Measurements from ENCODE around the gene PPIL4.
"Not testable (repeated sequence)": the region's sequence is repeated elsewhere in the genome, so short reads cannot be mapped to it uniquely, and the experiment has no call there.

The PPIL4 gene

DNA sequence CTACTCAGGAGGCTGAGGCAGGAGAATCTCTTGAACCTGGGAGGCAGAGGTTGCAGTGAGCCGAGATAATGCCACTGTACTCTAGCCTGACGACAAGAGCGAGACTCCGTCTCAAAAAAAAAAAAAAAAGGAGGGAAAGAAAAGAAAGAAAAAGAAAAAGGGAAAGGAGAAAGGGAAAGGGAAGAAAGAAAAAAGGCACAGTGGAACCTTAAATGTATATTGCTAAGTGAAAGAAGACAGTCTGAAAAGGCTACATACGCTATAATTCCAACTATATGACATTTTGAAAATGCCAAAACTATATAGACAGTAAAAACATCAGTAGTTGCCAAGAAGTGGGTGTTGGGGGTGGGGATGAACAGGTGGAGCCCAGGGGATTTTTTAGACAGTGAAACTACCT is 16.2 kb downstream of the PPIL4 start:
- no peak for DNase-seq

DNA sequence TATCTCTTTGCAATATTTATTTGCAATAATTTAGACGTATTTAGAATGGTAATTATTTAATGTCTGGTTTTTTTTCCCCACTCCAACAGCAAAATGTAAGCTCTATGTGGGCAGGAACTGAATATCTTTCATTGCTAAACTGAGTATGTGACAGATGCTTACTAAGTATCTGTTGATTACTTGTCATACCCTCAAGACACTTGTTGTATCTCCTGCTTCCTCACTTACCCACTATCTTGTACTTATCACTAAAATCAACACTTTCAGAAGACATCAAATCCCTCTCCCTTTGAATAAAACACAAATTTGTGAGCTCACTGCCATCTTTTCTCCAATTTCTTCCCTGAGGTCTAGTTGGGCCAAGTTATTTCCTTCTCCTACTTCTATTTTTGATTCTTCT is 30.3 kb downstream of the PPIL4 start:
- no peak for DNase-seq

DNA sequence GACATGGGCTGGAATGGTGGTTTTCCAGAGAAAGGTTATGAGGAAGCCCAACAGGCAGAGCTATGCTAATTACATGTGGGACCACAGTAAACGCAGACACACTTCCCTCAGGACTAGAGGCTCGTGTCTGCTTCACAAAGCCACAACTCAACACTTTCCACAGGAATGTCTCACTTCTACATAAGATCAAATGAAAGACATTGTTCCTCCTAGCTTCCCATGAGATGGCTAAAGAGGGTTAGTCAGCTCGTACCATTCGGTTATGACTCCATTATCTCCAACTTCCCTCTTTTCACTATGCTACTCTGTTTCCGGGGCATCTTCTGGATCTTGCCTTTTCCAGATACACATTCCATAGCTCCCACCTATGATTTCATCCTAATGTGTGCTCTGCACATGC is 31.9 kb downstream of the PPIL4 start:
- DNase-seq: no peak

DNA sequence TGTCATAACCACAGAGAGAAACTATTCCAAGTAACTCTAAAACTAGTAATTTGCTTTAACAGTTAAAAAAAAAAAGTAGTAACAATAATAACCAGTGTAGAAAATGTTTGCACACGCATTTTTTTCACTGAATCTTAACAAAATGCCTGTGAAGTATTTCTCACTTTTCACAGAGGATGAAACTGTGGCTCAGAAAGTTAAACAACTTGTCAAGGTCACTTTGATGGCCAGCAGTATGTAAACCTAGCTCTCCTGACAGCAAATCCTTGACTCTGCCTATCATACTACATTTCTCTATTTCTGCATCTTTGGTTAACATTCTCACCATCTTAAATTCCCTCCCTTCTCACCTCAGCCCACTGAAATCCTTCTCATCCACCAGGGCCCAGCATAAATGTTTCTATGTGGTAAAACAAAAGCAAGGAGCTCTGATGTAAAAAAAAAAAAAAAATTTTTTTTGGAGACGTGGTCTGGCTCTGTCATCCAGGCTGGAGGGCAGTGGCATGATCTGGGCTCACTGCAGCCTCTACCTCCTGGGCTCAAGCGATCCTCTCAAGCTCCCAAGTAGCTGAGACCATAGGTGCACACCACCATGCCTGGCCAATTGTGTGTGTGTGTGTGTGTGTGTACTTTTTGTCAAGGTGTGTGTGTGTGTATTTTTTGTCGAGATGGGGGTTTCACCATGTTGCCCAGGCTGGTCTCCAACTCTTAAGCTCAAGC is 34.9 kb downstream of the PPIL4 start:
- no peak for DNase-seq

DNA sequence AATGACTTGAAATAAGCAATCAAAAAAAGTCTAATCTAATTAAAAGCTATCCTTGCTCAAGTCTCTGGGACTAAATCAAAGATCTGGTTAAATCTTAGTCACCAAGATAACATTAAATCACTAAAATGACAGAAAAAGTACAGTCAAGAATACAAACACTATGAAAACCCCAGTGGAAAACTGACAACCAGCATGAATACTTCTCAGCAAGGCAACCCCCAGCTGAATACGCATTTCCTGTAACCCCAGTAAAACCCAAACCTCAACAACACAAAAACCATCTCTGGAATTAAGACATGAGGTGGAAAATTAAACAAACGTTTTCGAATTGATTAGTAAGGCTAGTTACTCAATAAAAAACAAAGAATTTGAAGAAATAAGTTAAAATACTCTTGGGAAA is 37.4 kb downstream of the PPIL4 start:
- peak; percentile 58 to 89 for DNase-seq

DNA sequence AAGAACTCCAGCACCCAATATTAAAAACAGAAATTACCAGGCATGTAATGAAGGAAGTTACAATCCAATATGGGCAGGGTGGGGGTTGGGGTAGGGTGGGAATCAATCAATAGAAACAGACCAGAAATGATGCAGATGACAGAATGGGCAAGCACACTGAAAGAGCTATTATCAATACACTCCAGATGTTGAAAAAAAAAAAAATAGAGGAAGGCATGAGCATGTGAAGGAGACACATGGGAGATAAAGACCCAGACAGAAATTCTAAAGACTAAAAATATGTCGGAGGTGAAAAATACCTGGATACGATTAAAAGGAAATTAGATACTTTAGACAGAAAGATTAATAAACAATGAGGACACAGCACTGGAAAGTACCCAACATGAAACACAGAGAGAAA is 42.0 kb downstream of the PPIL4 start:
- no peak for DNase-seq

DNA sequence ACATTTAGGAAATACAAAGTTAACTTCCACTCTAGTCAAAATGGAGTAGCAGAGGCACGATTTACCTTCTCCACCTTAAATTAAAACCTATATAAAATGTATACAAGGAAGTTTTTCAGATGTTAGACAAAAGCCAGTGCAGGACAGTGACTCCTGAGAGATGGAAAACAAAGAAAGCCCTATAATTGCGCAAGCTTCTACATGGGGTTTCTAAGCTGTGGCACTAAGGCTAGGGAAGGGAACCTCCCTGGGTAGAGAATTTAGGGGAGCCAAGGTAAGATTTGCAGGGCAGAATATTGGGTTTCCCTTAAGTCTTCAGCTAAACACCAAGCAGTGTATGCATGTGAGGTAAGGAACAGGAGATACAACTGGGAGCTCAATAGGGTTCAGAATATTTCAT is 42.6 kb downstream of the PPIL4 start:
- DNase-seq: no peak

DNA sequence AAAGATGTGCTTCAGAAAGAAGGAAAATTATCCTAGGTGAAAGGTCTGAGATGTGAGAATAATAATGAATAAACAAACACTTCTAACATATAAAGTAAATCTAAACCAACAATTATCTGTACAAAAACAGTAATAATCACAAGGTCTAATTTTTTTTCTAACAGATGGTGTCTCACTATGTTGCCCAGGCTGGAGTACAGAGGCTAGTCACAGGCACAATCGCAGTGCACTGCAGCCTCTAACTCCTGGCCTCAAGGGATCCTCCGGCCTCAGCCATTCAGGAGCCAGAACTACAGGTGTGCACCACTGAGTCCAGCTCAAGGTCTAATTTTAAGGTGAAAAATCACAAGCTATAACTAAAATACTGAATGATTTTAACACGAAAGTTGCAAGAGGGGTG is 44.1 kb downstream of the PPIL4 start:
- no peak for DNase-seq

DNA sequence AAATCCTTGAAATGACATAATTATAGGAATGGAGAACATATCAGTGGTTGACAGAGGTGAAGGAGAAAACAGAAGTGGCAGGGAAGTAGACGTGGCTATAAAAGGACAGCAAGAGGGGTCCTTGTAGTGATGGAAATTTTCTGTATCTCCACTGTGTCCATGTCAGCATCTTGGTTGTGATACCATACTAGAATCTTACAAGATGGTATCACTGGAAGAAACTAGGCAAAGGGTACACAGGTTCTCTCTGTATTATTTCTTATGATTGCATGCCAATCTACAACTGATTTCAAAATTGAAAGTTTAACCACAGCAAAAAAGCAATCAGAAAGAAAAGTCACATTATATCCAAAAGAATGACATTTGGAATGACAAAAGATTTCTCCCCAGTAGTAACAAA is 44.6 kb downstream of the PPIL4 start:
- no peak for DNase-seq

DNA sequence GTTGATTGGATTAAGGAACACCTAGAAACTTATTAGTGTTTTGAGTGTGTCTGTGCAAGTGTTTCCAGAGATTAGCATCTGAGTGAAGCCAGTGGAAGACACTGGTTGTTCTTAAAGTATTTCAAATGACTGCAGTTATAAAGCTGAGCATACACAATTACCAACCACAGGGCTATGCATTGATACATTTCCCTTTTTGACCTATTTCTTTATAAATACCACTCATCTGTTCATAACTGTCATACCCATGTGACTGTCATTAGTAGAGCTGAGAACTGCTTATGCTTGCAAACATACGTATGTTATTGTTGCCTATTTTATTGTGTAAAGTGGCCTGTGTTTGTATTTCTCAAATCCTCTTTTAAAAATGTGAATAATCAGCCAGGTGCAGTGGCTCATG is 45.7 kb downstream of the PPIL4 start:
- DNase-seq: no peak

DNA sequence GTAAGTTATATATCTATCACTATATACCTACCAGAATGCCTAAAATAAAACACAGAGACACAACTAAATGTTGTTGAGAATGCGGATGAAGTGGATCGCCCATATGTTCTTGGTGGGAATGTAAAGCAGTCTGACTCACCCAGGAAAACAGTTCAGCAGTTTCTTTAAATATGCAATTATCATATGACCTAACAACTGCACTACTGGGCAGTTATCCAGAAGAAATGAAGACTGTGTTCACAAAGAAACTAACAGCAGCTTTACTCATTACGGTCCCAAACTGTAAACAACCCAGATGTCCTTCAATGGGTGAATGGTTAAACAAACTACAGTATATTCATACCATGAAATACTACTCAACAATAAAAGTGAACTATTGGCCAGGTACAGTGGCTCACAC is 46.8 kb downstream of the PPIL4 start:
- DNase-seq: no peak

DNA sequence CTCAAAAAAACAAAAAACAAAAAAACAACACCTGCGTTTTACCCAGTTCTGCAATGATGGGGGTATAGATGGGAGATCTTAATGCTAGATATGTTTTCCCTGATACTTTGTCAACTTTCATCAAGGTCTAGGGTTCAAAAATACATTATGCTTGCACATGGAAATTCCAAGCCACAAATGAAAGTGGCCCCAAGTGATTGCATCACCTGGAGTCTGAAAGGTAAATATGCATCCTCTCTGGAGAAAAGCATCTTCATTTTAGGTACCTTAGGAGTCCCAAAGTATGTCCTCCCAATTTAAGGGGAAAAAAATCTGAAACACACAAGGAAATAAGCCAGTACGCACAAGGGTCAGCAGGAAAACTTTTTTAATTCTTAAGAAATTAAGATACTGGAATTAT is 48.5 kb downstream of the PPIL4 start:
- DNase-seq: no peak

DNA sequence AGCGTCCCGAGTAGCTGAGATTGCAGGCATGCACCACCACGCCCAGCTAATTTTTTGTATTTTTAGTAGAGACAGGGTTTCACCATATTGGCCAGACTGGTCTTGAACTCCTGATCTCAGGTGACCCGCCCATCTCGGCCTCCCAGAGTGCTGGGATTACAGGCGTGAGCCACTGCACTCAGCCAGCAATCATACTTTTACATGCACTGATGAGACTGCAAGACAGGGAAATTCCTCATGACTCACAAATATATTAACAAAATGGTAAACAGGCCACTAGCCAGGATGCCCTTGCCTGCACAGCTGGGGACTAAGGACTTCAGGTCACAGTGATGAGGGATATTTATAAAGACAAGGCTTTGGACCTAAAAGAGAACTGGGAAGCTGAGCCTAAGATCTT is 49.2 kb downstream of the PPIL4 start:
- DNase-seq: not testable (repeated sequence)

DNA sequence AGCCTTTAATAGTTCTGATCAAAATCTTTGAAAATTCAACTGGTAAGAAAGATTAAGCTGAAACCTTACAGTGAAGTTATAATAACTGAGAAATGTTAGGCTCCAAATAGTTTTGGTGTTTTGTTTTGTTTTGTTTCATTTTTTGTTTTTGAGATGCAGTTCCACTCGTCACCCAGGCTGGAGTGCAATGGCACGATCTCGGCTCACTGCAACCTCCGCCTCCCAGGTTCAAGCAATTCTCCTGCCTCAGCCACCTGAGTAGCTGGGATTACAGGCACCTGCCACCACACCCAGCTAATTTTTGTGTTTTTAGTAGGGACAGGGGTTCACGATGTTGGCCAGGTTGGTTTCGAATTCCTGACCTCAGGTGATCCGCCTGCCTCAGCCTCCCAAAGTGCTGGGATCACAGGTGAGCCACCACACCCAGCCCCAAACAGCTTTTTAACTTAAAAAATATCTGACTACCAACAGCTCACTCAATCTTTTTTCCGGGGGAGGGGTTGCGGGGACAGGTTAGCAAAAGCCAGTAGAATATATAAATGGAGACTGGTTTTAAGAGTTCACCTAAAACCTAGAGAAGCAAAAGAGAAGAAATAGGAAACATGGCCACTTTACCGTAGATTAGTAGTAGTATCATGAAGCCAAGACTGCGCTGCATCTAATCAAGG is 50.4 kb downstream of the PPIL4 start:
- peak; percentile 43 to 71 for DNase-seq

DNA sequence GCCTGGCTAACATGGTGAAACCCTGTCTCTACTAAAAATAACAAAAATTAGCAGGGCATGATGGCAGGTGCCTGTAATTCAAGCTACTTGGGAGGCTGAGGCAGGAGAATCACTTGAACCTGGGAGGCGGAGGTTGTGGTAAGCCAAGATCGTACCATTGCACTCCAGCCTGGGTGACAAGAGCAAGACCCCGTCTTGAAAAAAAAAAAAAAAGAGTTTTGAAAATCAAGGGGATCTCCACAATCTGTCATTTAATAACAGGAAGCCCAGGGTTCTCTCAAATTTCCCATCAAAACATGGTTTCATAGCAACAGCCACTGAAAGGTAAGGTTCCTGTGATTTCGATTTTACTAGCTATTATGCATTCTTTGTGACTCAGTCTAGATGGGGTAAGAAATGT is 51.0 kb downstream of the PPIL4 start:
- peak; percentile 85 to 94 for DNase-seq

DNA sequence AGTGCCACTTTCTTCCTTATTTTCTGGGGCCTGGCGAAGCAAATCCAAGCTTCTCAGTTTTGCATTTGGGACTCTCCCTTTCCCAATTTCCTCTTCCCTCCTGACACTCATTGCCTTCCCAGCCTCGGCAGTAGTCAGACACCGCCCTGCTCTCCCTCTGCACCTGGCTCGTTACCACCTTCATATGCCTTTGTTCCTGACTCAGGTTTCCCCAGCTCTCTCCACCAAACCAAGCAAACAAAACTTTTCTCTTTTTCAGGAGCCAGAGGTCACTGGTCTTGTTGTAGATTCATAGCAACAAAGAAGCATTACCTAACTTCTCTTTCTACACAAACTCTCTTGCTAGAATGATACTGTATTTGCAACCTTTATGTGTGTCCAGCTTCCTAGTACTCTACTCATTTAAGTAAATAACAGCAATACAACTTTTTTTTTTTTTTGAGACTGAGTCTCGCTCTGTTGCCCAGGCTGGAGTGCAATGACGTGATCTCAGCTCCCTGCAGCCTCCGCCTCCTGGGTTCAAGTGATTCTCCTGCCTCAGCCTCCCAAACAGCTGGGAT is 52.0 kb downstream of the PPIL4 start:
- DNase-seq: no peak

DNA sequence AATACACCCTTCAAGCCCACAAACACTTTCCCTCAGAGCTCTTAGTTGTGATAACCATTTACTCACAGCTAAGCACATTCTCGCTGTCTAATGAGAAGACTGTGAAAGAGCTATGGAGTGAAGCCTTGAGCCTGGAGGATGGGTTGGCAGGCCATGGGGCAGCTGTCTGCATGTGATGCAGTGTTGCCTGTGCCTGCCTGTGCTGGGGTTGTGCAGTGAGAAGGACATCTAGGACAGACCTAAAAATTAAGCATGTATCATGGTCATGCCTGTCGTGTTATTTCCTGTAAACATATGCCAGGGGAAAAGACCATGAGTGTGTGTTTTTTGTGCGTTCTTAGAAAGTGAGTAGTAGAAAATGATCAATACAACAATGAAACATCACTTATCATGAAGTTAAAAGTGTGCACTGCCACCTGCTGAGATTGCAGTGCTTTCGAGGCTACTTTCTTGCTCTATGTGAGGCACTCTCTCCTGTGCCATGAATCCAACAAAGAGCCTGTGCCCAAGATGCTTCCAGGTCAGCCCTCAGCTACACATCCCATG is 53.0 kb downstream of the PPIL4 start:
- no peak for DNase-seq

DNA sequence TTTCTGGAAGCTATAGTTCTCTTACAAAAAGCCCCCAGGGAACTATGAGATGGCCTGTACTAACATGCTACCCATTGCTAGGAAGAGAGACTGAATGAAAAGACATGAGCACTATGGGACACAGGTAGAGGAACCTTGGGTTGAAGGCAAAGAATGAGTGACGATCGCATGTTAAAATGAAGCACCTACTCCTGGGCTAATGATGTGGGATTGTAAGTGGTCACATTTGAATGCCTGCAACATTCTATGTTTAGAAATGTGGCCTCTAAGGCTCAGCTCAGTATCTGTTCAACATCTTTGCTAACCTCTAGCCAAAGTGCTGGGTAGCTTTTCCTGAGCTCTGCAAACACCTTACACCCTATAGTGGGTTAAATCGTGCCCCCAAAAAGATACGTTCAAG is 55.9 kb downstream of the PPIL4 start:
- DNase-seq: no peak

DNA sequence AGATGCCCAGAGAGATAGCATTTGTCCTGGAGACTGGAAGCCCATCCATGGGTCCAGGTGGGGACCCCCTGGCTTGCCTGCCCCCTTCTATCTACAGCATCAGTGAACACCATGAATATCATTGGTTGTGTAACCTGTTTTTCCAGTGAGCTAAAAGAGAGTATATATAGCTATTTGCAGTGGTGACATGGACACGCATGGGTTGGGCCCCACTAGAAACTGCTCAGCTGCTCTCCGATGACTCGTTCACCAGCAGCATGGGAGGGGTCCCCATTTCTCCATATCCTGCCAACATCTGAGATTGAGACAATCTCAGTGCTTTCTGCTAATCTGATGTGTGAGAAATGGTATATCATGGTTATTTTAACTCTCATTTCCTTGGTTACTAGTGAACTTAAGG is 57.0 kb downstream of the PPIL4 start:
- DNase-seq: peak in 1 of 2 donors; percentile 82

DNA sequence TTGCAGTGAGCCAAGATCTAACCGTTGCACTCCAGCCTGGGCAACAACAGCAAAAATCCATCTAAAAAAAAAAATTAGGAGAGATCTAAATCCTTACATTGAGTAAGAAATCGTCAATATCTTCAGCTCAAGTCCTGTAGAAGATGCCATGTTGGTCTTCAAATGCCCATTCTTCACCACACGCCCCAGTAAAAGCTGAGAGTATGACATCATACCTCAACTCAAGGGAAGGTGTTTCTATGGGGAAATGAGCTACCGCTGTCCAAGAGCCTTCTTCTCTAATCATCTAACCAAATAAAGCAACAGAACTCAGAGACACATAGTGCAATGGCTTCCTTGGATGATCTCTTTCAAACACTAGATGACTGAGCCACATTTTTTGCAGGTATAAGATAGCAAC is 58.5 kb downstream of the PPIL4 start:
- DNase-seq: no peak

DNA sequence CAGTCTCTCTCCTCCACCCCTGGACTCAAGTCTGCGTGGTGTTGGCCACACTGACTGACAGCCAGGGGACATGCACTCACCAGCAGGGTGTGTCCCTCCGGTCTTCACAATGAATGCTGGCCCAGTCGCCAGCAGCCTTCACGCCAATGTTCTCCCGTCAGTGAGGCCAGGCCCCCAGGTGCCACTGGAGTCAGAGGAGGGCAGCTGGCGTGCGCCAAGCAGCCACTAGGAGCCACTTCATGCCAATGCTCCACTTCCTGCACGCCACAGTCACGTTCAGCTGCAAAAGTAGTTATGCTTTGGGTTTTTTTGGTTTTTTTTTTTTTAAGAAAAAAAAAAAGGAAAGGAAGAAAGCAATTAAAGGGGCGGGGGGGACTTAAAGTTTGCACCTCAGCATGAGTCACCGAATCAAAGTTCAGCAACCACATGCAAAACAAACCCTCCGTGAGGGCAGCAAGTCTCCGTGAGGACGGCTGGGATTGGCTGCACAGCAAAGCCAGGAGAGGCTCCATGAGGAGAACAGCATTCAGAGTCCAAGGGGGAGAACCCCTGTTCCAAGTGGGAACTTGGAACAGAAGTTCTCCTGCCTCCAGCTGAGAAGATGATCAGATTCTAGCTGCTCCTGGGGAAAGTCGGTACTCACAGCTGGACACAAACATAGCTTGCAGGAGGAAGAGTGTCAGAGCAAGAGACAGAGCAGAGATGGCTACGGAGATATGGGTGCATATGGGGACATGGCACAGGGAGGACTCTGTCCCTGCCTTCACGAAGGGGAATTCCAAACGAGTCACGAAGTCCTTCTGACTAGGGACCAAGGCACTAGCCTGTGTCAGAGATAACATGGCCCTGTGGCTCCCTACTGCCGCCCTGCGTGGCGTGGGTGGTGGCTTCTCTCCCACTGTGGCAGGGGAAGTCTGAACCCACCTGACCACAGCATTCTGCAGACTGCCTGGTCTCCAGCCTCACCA is 60.8 kb downstream of the PPIL4 start, which contains the start of gene ZC3H12D:
Gene ZC3H12D, minus strand, starts transcription at position 282 of the 968 bp plus-strand sequence. CDS start 10,471 bp downstream, outside the sequence.
- DNase-seq: peak; percentile 89 to 90

DNA sequence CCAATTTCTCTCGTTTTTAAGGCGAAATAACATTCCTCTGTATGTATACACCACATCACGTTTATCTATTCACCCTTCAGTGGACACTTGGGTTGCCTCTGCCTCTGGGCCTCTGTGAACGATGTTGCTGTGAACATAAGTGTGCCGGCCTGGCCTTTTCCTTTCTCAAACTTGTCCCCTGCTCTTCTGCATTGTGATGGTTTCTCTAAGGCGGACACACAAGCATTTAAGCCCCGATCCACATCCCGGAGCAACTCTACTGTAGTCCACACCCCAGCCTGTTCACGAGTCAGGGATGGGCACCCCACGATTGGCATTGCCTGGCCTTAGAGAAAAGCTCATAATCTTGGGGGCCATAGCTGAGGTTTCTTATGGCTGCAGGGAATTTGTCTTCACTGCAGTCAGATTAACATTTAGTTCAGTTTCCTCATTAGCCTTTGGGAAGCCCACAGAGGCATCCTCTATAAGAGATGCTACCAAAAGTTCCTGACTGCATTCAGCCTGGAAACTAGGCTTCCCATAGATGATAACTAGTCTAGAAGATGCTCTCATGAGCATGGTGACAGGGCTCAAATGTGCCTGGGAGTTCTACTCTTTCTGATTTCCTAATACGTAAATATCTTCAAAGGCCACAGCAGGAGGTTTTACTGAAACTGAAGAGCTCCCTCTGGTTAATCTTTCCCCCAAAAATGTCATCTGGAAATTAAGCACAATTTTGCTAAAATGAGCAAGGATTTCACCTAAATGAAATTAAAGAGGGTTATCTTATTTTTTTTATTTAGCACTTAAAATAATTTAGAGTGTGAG is 61.8 kb downstream of the PPIL4 start:
- peak in 1 of 2 donors; percentile 50 for DNase-seq

Data from CD4-positive, alpha-beta T cell treated with Interleukin-4 for 1 hour (primary cell).